ENCODE results near the gene NT5DC3. TPM values are rescaled to one million over a fixed set of nuclear protein-coding genes. Genes with fewer than 3 reads are reported as not detected.

Gene NT5DC3
- total and polyA plus RNA-seq, 2 of the 13 experiments (the other 11 are each of a cell fraction or from before 2014, with no cell fraction given), result 3.2 to 6.6 TPM

GRCh38 chr12:103848917-103849491 is 8.0 kb upstream of the NT5DC3 start:
- intact Hi-C loops (cut with micrococcal nuclease; ENCODE audit: unreplicated experiment), result no loop called here
- Histone ChIP-seq H3K4me2 (ENCODE audit: low read depth, low read length) (no peak overlapping the region), H3K9me3 (ENCODE audit: low read length) (no peaks in the 10 kb centered on the region), H3K27ac (ENCODE audit: extremely low read length, insufficient read depth, low read length) (no peak overlapping the region), H3K36me3 (replicated peaks in 1 of 2; ENCODE audit: control insufficient read depth in 1 of 2, insufficient read depth in 2 of 2, low read length in 2 of 2) (no peaks in the 10 kb centered on the region), H3K9ac (ENCODE audit: insufficient read depth, low read depth, low read length) (no peak overlapping the region), H4K20me1 (ENCODE audit: insufficient read depth, low read length) (no peaks in the 10 kb centered on the region), H2AFZ (ENCODE audit: low read length) (no peak overlapping the region), H3K4me3 (replicated peaks in 1 of 3; ENCODE audit: insufficient read depth in 1 of 3, low read depth in 2 of 3, low read length in 3 of 3) (no peak overlapping the region), H3K27me3 (ENCODE audit: control insufficient read depth in 1 of 2, insufficient read depth in 2 of 2, low read length in 2 of 2) (peaks cover 0 to 3% of the 10 kb centered on the region in 2 experiments; a peak in 1 of 5 replicates), H3K4me1 (ENCODE audit: insufficient read depth, low read length) (peaks cover 53% of the 10 kb centered on the region), H3K79me2 (ENCODE audit: insufficient read depth, low read length) (no peaks in the 10 kb centered on the region)
- 91% methylated on average over 4 of the region's 4 CpGs for WGBS (ENCODE audit: low lambda C conversion rate)
- BruUV-seq (replicated peaks), result no TSS peak
- ATAC-seq, result no peak
- no peak for DNase-seq (ENCODE audit: low spot score)
- ChIA-PET POLR2A (no interaction called here), CTCF (ENCODE audit: low intra/inter-chr PET ratio, low total read pairs) (no interaction called here)
- TF ChIP-seq ZFY (CRISPR knock-in tag; IDR thresholded peaks at IDR 0.05) (no peak), ZNF547 (CRISPR knock-in tag; IDR thresholded peaks at IDR 0.05) (no peak), POLR2A (IDR thresholded peaks at IDR 0.05; ENCODE audit: insufficient read depth in 1 of 2, low read depth in 2 of 2, low read length in 2 of 2) (no peak), CCDC6 (CRISPR knock-in tag; IDR thresholded peaks at IDR 0.05) (no peak), ZNF44 (CRISPR knock-in tag; IDR thresholded peaks at IDR 0.05) (no peak), NFKB2 (CRISPR knock-in tag; IDR thresholded peaks at IDR 0.05; ENCODE audit: borderline replicate concordance) (no peak), NFE2L1 (CRISPR knock-in tag; IDR thresholded peaks at IDR 0.05; ENCODE audit: borderline replicate concordance) (no peak), ZBTB42 (CRISPR knock-in tag; IDR thresholded peaks at IDR 0.05) (no peak)
- no peak for FAIRE-seq
- in situ Hi-C loops (cut with HindIII; ENCODE audit: extremely low pct_ligation_motif_present, low pct_unique_long_range_greater_than_20kb), result no loop called here

GRCh38 chr12:103848143-103848542 is 7.1 kb upstream of the NT5DC3 start:
- no peaks in the 10 kb centered on the region for H4K20me1 ChIP-seq (ENCODE audit: insufficient read depth, low read length)
- peak; percentile 84 for FAIRE-seq
- TF ChIP-seq TFAP4 (IDR thresholded peaks at IDR 0.05; ENCODE audit: borderline replicate concordance, low read depth), result peak; percentile 80
- peak; percentile 28; the same call in 1 of the 2 replicates for TF ChIP-seq MAX (IDR thresholded peaks at IDR 0.05)
- 0 out of 2 replicates have a peak, but pooled peaks have one; percentile 34 for TF ChIP-seq ZNF503 (CRISPR knock-in tag; IDR thresholded peaks at IDR 0.05)
- TF ChIP-seq KAT7 (CRISPR knock-in tag; IDR thresholded peaks at IDR 0.05; ENCODE audit: borderline replicate concordance), result no peak
- no peak for TF ChIP-seq EEA1 (CRISPR knock-in tag; IDR thresholded peaks at IDR 0.05; ENCODE audit: borderline replicate concordance)
- TF ChIP-seq SOX6 (IDR thresholded peaks at IDR 0.05), result no peak
- peak; percentile 69 for TF ChIP-seq SOX6 (CRISPR knock-in tag; IDR thresholded peaks at IDR 0.05)
- TF ChIP-seq TBX2 (CRISPR knock-in tag; IDR thresholded peaks at IDR 0.05; ENCODE audit: borderline replicate concordance), result peak; percentile 56; the same call in 1 of the 2 replicates
- no peak for TF ChIP-seq MXD1 (CRISPR knock-in tag; IDR thresholded peaks at IDR 0.05)
- TF ChIP-seq ZNF720 (CRISPR knock-in tag; IDR thresholded peaks at IDR 0.05), result no peak

More at GRCh38 chr12:103848143-103848542, 7.1 kb upstream of the NT5DC3 start:
- H3K9me3 ChIP-seq (ENCODE audit: low read length), result no peaks in the 10 kb centered on the region
- no peak overlapping the region for H3K27ac ChIP-seq (ENCODE audit: extremely low read length, insufficient read depth, low read length)
- H3K4me3 ChIP-seq (replicated peaks in 1 of 3; ENCODE audit: insufficient read depth in 1 of 3, low read depth in 2 of 3, low read length in 3 of 3), result no peak overlapping the region
- peaks cover 44% of the 10 kb centered on the region for H3K4me1 ChIP-seq (ENCODE audit: insufficient read depth, low read length)
- H3K79me2 ChIP-seq (ENCODE audit: insufficient read depth, low read length), result no peaks in the 10 kb centered on the region
- DNase-seq (ENCODE audit: low spot score) (peak; percentile 69), ATAC-seq (peak; percentile 92)
- H3K9ac ChIP-seq (ENCODE audit: insufficient read depth, low read depth, low read length), result no peak overlapping the region
- no TSS peak for BruUV-seq (replicated peaks)
- in situ Hi-C loops (cut with HindIII; ENCODE audit: extremely low pct_ligation_motif_present, low pct_unique_long_range_greater_than_20kb), result no loop called here
- CTCF ChIA-PET (ENCODE audit: low intra/inter-chr PET ratio, low total read pairs), result no interaction called here
- H3K36me3 ChIP-seq (replicated peaks in 1 of 2; ENCODE audit: control insufficient read depth in 1 of 2, insufficient read depth in 2 of 2, low read length in 2 of 2), result no peaks in the 10 kb centered on the region
- 0% methylated on average over 3 of the region's 3 CpGs for WGBS (ENCODE audit: low lambda C conversion rate)
- intact Hi-C loops (cut with micrococcal nuclease; ENCODE audit: unreplicated experiment), result no loop called here
- peak overlapping the region; percentile 2; the same call in 1 of the 2 replicates for H3K4me2 ChIP-seq (ENCODE audit: low read depth, low read length)
- POLR2A ChIA-PET, result no interaction called here
- no peak overlapping the region for H2AFZ ChIP-seq (ENCODE audit: low read length)
- H3K27me3 ChIP-seq (ENCODE audit: control insufficient read depth in 1 of 2, insufficient read depth in 2 of 2, low read length in 2 of 2), result peaks cover 0 to 3% of the 10 kb centered on the region in 2 experiments; a peak in 1 of 5 replicates

Data from HepG2 (cell line).